ENCODE results near the gene OPA3. TPM values are rescaled to one million over a fixed set of nuclear protein-coding genes. Genes with fewer than 3 reads are reported as not detected.

The OPA3 gene
- polyA plus RNA-seq, 1 donor from 2014 or later = 6.0 TPM

DNA sequence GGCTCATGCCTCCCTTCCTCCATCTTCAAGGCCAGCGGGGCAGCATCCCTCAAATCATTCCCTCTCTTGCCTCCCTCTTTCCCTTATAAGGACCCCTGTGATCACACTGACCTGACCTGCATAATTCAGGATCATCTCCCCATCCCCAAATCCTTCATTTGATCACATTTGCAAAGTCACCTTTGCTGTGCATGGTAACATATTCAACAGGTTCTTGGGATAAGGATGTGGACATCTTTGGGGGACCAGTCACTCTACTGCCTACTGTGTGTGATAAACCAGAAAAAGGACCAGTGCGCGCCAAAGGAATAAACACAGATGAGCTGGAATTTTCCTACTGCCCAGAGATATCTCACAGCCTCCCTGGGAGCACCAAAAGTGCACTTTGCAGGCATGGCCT, 7.9 kb downstream of the OPA3 start:
- Histone ChIP-seq H2AFZ (ENCODE audit: low read depth, low read length) (no peak overlapping the region), H3K4me2 (ENCODE audit: low read length) (no peak overlapping the region), H4K20me1 (ENCODE audit: insufficient read depth) (no peaks in the 10 kb centered on the region), H3K36me3 (ENCODE audit: insufficient read depth, low read length) (no peaks in the 10 kb centered on the region), H3K27me3 (ENCODE audit: insufficient read depth, low read depth, low read length) (no peaks in the 10 kb centered on the region), H3K27ac (ENCODE audit: low read length) (no peak overlapping the region), H3K9ac (ENCODE audit: low read length) (no peak overlapping the region), H3K79me2 (replicated peaks; ENCODE audit: insufficient read depth, low read length) (no peaks in the 10 kb centered on the region), H3K9me2 (ENCODE audit: insufficient read depth, low read length) (no peaks in the 10 kb centered on the region), H3K9me3 (ENCODE audit: low read length) (no peaks in the 10 kb centered on the region), H3F3A (ENCODE audit: insufficient read depth, low read length, poor library complexity, severe bottlenecking) (no peaks in the 10 kb centered on the region), H3K4me3 (ENCODE audit: low read length) (no peak overlapping the region)
- TF ChIP-seq EZH2 (IDR thresholded peaks at IDR 0.05; ENCODE audit: borderline replicate concordance, insufficient read depth, low read length, poor library complexity, severe bottlenecking) (no peak), EP300 (conservative IDR thresholded peaks at IDR 0.05; ENCODE audit: poor library complexity, severe bottlenecking) (no peak)

DNA sequence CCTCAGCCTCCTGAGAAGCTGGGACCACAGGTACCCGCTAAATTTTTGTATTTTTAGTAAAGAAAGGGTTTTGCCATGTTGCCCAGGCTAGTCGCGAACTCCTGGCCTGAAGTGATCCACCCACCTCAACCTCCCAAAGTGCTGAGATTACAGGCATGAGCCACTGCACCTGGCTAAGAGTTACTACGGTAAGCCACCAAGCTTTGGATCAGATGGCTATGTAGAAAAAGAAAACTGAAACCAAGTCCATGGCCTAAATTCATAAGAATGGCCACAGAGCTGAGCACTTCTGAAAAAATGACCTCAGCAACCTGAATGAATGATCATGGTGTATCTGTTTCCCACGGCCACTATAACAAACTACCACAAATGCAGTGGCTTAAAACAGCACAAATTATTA, 9.4 kb downstream of the OPA3 start:
- H3K79me2 ChIP-seq (replicated peaks; ENCODE audit: insufficient read depth, low read length) = no peaks in the 10 kb centered on the region
- H2AFZ ChIP-seq (ENCODE audit: low read depth, low read length) = no peak overlapping the region
- H3K4me2 ChIP-seq (ENCODE audit: low read length) = no peak overlapping the region
- H3F3A ChIP-seq (ENCODE audit: insufficient read depth, low read length, poor library complexity, severe bottlenecking) = no peaks in the 10 kb centered on the region
- no peaks in the 10 kb centered on the region for H3K9me2 ChIP-seq (ENCODE audit: insufficient read depth, low read length)
- no peaks in the 10 kb centered on the region for H4K20me1 ChIP-seq (ENCODE audit: insufficient read depth)
- TF ChIP-seq POLR2AphosphoS5 (IDR thresholded peaks at IDR 0.05) = no peak
- H3K9ac ChIP-seq (ENCODE audit: low read length) = no peak overlapping the region
- H3K9me3 ChIP-seq (ENCODE audit: low read length) = no peaks in the 10 kb centered on the region
- no peak overlapping the region for H3K4me3 ChIP-seq (ENCODE audit: low read length)
- no peaks in the 10 kb centered on the region for H3K36me3 ChIP-seq (ENCODE audit: insufficient read depth, low read length)
- H3K27ac ChIP-seq (ENCODE audit: low read length) = no peak overlapping the region
- no peaks in the 10 kb centered on the region for H3K27me3 ChIP-seq (ENCODE audit: insufficient read depth, low read depth, low read length)

DNA sequence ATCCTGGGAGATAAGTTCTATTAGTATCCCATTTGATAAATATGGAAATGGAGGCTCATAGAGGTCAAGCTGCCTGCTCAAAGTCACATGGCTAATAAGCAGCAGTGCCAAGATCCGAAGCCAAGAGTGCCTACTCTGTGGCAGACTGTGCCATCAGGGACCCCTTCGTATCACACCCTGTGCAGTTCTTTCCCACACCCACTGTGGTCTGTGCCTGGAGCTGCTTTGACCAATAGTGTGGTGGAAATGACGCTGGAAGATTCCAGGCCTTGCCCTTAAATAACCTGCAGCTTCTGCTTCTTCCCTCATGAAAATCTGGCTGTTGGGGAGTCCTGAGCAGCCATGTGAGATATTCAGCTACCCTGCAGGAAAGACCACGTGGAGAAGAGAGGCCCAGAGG, 10.1 kb downstream of the OPA3 start:
- Histone ChIP-seq H3K9me2 (ENCODE audit: insufficient read depth, low read length) (no peaks in the 10 kb centered on the region), H3K36me3 (ENCODE audit: insufficient read depth, low read length) (no peaks in the 10 kb centered on the region), H4K20me1 (ENCODE audit: insufficient read depth) (no peaks in the 10 kb centered on the region), H3F3A (ENCODE audit: insufficient read depth, low read length, poor library complexity, severe bottlenecking) (no peaks in the 10 kb centered on the region), H3K27ac (ENCODE audit: low read length) (no peak overlapping the region), H3K79me2 (replicated peaks; ENCODE audit: insufficient read depth, low read length) (no peaks in the 10 kb centered on the region), H2AFZ (ENCODE audit: low read depth, low read length) (no peak overlapping the region), H3K4me3 (ENCODE audit: low read length) (no peak overlapping the region), H3K9ac (ENCODE audit: low read length) (no peak overlapping the region), H3K9me3 (ENCODE audit: low read length) (no peaks in the 10 kb centered on the region), H3K4me2 (ENCODE audit: low read length) (no peak overlapping the region), H3K27me3 (ENCODE audit: insufficient read depth, low read depth, low read length) (no peaks in the 10 kb centered on the region)
- TF ChIP-seq EZH2 (IDR thresholded peaks at IDR 0.05; ENCODE audit: borderline replicate concordance, insufficient read depth, low read length, poor library complexity, severe bottlenecking) = no peak

DNA sequence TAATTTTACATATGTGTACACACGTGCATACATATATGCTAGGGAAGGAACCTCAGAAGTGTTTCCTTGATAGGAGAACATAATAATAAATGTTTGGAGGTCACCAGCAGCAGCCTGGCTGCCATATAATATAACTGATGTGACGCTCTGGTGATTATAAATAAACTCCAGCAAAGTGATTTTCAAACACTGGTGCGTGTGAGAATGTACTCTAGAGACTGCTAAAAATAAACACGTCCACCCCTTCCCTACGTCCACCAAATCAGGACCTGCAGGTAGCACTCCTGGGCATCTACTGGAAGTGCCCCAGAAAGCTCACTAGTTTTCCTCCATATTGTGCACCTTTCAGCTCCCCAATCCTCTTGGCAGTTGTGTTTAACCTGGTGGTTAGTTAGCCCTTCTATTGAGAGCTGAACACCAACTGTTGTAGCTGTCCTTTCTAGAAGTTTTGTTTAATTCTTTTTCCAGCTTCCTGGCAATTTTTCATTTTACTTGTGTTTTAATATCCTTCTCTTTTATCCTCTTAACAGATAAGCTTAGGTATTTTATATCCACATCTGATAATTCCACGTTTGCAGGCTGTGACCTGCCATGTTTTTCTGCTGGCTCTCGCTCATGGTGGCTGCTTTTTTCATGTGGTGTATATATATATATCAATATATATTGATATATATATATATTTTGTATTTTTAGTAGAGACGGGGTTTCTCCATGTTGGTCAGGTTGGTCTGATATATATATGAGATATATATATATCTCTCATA, 13.0 kb downstream of the OPA3 start:
- no peak overlapping the region for H3K4me2 ChIP-seq (ENCODE audit: low read length)
- H3K9me3 ChIP-seq (ENCODE audit: low read length) = no peaks in the 10 kb centered on the region
- no peaks in the 10 kb centered on the region for H3K9me2 ChIP-seq (ENCODE audit: insufficient read depth, low read length)
- no peak overlapping the region for H3K9ac ChIP-seq (ENCODE audit: low read length)
- no peak overlapping the region for H3K4me3 ChIP-seq (ENCODE audit: low read length)
- no peaks in the 10 kb centered on the region for H3F3A ChIP-seq (ENCODE audit: insufficient read depth, low read length, poor library complexity, severe bottlenecking)
- no peak overlapping the region for H3K27ac ChIP-seq (ENCODE audit: low read length)
- no peaks in the 10 kb centered on the region for H4K20me1 ChIP-seq (ENCODE audit: insufficient read depth)
- H2AFZ ChIP-seq (ENCODE audit: low read depth, low read length) = no peak overlapping the region
- H3K79me2 ChIP-seq (replicated peaks; ENCODE audit: insufficient read depth, low read length) = no peaks in the 10 kb centered on the region
- no peaks in the 10 kb centered on the region for H3K27me3 ChIP-seq (ENCODE audit: insufficient read depth, low read depth, low read length)
- TF ChIP-seq TAF1 (IDR thresholded peaks at IDR 0.05; ENCODE audit: low read depth) (no peak), POLR2AphosphoS5 (IDR thresholded peaks at IDR 0.05) (no peak), SMC3 (conservative IDR thresholded peaks at IDR 0.05; ENCODE audit: poor library complexity) (no peak), EZH2 (IDR thresholded peaks at IDR 0.05; ENCODE audit: borderline replicate concordance, insufficient read depth, low read length, poor library complexity, severe bottlenecking) (no peak), RAD21 (conservative IDR thresholded peaks at IDR 0.05) (no peak)
- TF ChIP-seq, protein P1, sequence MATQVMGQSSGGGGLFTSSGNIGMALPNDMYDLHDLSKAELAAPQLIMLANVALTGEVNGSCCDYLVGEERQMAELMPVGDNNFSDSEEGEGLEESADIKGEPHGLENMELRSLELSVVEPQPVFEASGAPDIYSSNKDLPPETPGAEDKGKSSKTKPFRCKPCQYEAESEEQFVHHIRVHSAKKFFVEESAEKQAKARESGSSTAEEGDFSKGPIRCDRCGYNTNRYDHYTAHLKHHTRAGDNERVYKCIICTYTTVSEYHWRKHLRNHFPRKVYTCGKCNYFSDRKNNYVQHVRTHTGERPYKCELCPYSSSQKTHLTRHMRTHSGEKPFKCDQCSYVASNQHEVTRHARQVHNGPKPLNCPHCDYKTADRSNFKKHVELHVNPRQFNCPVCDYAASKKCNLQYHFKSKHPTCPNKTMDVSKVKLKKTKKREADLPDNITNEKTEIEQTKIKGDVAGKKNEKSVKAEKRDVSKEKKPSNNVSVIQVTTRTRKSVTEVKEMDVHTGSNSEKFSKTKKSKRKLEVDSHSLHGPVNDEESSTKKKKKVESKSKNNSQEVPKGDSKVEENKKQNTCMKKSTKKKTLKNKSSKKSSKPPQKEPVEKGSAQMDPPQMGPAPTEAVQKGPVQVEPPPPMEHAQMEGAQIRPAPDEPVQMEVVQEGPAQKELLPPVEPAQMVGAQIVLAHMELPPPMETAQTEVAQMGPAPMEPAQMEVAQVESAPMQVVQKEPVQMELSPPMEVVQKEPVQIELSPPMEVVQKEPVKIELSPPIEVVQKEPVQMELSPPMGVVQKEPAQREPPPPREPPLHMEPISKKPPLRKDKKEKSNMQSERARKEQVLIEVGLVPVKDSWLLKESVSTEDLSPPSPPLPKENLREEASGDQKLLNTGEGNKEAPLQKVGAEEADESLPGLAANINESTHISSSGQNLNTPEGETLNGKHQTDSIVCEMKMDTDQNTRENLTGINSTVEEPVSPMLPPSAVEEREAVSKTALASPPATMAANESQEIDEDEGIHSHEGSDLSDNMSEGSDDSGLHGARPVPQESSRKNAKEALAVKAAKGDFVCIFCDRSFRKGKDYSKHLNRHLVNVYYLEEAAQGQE (IDR thresholded peaks at IDR 0.05; ENCODE audit: borderline replicate concordance) = no peak
- TF ChIP-seq, protein P2, sequence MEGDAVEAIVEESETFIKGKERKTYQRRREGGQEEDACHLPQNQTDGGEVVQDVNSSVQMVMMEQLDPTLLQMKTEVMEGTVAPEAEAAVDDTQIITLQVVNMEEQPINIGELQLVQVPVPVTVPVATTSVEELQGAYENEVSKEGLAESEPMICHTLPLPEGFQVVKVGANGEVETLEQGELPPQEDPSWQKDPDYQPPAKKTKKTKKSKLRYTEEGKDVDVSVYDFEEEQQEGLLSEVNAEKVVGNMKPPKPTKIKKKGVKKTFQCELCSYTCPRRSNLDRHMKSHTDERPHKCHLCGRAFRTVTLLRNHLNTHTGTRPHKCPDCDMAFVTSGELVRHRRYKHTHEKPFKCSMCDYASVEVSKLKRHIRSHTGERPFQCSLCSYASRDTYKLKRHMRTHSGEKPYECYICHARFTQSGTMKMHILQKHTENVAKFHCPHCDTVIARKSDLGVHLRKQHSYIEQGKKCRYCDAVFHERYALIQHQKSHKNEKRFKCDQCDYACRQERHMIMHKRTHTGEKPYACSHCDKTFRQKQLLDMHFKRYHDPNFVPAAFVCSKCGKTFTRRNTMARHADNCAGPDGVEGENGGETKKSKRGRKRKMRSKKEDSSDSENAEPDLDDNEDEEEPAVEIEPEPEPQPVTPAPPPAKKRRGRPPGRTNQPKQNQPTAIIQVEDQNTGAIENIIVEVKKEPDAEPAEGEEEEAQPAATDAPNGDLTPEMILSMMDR (IDR thresholded peaks at IDR 0.05; ENCODE audit: poor library complexity, severe bottlenecking) = no peak
- no peaks in the 10 kb centered on the region for H3K36me3 ChIP-seq (ENCODE audit: insufficient read depth, low read length)

All from neural cell (in vitro differentiated cells).